Mucosa of rectum (tissue), 2 donors: ENCODE data around the gene SLC2A5.

Experiments
- H3K27ac ChIP-seq, 2 donors: one replicate each; pipeline ENCODE4 v1.7.0; 2013; ENCODE audit warnings: inconsistent platforms in 2 of 2, low read depth in 2 of 2, low read length in 2 of 2
- H3K27me3 ChIP-seq, 2 donors: one replicate each; pipeline ENCODE4 v1.7.0; 2013; ENCODE audit warnings: low read length in 2 of 2; ENCODE audit not compliant: control insufficient read depth in 2 of 2, insufficient read depth in 2 of 2
- H3K36me3 ChIP-seq, 2 donors: one replicate each; pipeline ENCODE4 v1.7.0; 2013; ENCODE audit warnings: low read length in 2 of 2; ENCODE audit not compliant: control insufficient read depth in 2 of 2, insufficient read depth in 2 of 2
- H3K4me1 ChIP-seq, 2 donors: one replicate each; pipeline ENCODE4 v1.7.0; 2013; ENCODE audit warnings: low read length in 2 of 2, mild to moderate bottlenecking in 1 of 2; ENCODE audit not compliant: control insufficient read depth in 2 of 2, insufficient read depth in 2 of 2
- H3K4me3 ChIP-seq, 2 donors: one replicate each; pipeline ENCODE4 v1.7.0; 2013; ENCODE audit warnings: low read length in 2 of 2
- H3K9ac ChIP-seq, 2 donors: one replicate each; pipeline ENCODE4 v1.7.0; 2013; ENCODE audit warnings: low read length in 2 of 2, low read depth in 1 of 2, mild to moderate bottlenecking in 1 of 2
- H3K9me3 ChIP-seq, 2 donors: one replicate each; pipeline ENCODE4 v1.7.0; 2013; ENCODE audit warnings: low read length in 2 of 2; ENCODE audit not compliant: control insufficient read depth in 2 of 2
- donor health status: healthy.
- donor health status: Normal muscosa, but diverticular disease.

SLC2A5 gene

GRCh38 chr1:9078752-9079500 is 9.5 kb upstream of the SLC2A5 start:
- peaks cover 4 to 11% of the 10 kb centered on the region in 2 donors for H3K4me1 ChIP-seq
- peaks cover 0 to 3% of the 10 kb centered on the region in 2 donors for H3K27me3 ChIP-seq
- no peaks in the 10 kb centered on the region for H3K9me3 ChIP-seq
- H3K27ac ChIP-seq: no peak overlapping the region
- H3K9ac ChIP-seq: no peak overlapping the region
- H3K36me3 ChIP-seq: no peaks in the 10 kb centered on the region
- H3K4me3 ChIP-seq: no peak overlapping the region

DNA sequence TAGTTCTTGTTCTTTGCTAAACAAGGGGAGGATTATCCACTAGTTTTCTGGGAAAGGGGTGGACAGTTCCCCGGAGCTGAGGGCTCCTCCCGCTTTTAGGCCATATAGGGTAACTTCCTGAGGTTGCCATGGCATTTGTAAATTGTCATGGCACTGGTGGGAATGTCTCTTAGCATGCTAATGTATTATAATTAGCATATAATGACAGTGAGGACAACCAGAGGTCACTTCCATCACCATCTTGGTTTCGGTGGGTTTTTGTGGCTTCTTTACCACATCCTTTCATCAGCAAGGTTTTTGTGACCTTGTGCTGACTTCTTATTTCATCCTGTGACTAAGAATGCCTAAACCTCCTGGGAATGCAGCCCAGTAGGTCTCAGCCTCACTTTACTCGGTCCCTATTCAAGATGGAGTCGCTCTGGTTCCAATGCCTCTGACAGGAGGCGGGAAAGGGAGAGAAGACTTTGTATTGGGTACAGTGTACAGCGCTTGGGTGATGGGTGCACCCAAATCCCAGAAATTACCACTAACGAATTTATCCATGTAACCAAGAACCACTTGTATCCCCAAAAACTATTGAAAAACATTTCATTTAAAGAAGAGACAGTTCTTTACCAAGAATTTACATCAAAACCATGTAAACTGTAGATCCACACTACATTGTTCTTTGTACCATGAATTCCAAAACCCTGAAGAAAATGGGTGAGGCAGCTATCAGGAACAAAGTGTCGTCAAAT is 8.7 kb upstream of the SLC2A5 start:
- no peaks in the 10 kb centered on the region for H3K9me3 ChIP-seq
- peaks cover 4 to 11% of the 10 kb centered on the region in 2 donors for H3K4me1 ChIP-seq
- no peak overlapping the region for H3K9ac ChIP-seq
- H3K4me3 ChIP-seq: no peak overlapping the region
- peaks cover 0 to 3% of the 10 kb centered on the region in 2 donors for H3K27me3 ChIP-seq
- no peak overlapping the region for H3K27ac ChIP-seq
- H3K36me3 ChIP-seq: no peaks in the 10 kb centered on the region

- H3K36me3 ChIP-seq: no peaks in the 10 kb centered on the region
- peak overlapping the region in 1 of 2 donors; percentile 14 for H3K4me3 ChIP-seq
- peaks cover 4 to 11% of the 10 kb centered on the region in 2 donors for H3K4me1 ChIP-seq
- H3K27me3 ChIP-seq: no peaks in the 10 kb centered on the region
- no peaks in the 10 kb centered on the region for H3K9me3 ChIP-seq
- H3K27ac ChIP-seq: no peak overlapping the region
- no peak overlapping the region for H3K9ac ChIP-seq
Observed at GRCh38 chr1:9075022-9075421, 5.6 kb upstream of the SLC2A5 start.

DNA sequence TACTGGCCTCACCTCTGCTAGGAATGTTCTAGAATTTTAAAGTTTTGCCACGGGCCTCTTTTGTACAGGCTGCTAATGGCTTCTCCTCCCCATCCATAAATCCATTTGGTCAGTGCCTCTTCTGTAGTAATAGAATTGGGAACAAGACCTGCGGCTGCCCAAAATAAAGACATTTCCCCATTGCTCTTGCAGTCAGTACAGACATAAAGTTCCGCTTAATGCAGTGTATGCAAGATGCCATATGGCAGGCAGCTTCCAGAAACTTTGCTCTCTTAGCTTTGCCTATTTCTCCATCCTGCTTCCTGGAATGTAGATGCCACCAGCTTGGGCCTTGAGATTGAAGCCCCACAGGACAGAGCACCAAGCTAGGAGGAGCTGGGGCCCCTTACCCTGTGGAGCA is 3.7 kb upstream of the SLC2A5 start:
- Histone ChIP-seq H3K9ac (no peak overlapping the region), H3K36me3 (no peaks in the 10 kb centered on the region), H3K9me3 (no peaks in the 10 kb centered on the region), H3K4me1 (peaks cover 8 to 10% of the 10 kb centered on the region in 2 donors), H3K4me3 (no peak overlapping the region), H3K27ac (no peak overlapping the region), H3K27me3 (no peaks in the 10 kb centered on the region)

DNA sequence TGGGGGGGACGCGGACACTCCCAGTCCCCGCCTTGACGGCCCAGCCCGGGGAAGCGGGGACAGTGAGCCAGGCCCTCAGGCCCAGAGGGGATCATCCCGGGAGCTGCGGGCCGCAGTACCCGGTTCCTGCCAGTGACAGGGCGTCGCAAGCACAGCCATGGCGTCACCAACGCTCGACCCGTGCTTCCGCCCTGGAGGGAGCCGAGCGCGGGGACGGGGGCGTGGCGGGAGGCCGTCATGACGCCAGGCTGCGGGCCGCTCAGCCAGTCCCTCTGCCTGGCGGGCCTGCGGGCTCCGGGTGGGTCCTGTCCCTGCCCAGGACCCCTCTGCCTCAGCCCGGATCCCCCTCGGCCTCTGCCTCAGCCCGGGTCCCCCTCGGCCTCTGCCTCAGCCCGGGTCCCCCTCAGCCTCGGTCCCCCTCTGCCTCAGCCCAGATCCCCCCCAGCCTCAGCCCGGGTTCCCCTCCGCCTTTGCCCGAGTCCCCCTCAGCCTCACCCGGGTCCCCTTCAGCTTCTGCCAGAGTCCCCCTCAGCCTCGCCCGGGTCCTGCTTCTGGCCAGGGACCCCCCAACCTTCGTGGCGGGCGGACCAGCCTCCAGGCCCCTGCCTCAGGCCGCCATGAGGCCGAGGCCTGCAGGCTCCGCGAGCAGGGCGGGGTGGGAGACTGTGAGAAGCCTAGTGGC is 2.3 kb upstream of the SLC2A5 start:
- H3K27ac ChIP-seq: no peak overlapping the region
- no peaks in the 10 kb centered on the region for H3K36me3 ChIP-seq
- H3K4me3 ChIP-seq: no peak overlapping the region
- peaks cover 8 to 12% of the 10 kb centered on the region in 2 donors for H3K4me1 ChIP-seq
- H3K27me3 ChIP-seq: no peaks in the 10 kb centered on the region
- H3K9ac ChIP-seq: peak overlapping the region in 1 of 2 donors; percentile 3
- no peaks in the 10 kb centered on the region for H3K9me3 ChIP-seq

DNA sequence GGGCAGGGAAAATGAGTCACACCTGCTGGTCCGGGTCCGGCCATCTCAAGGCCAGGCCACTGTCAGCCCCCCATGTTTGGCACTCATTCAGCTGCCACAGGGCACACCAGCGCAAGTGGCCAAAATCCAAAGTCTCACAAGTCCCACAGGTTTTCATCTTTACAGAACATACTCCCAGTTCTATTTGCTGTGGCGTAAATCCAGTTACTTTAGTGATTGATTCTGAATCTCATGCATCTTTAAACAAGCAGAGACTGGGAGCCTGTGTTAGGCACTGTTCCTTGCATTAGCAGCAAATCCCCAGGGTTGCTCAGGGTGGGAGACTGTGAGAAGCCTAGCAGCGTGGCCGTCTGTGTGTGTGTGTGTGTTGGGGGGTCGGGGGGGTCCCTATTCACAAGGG is 1.1 kb upstream of the SLC2A5 start:
- Histone ChIP-seq H3K27ac (no peak overlapping the region), H3K27me3 (no peaks in the 10 kb centered on the region), H3K9me3 (no peaks in the 10 kb centered on the region), H3K4me1 (peaks cover 8 to 12% of the 10 kb centered on the region in 2 donors), H3K36me3 (no peaks in the 10 kb centered on the region), H3K4me3 (no peak overlapping the region), H3K9ac (no peak overlapping the region)

GRCh38 chr1:9068981-9069325 is 482 bp downstream of the SLC2A5 start:
- H3K4me1 ChIP-seq: peaks cover 8 to 12% of the 10 kb centered on the region in 2 donors
- H3K27me3 ChIP-seq: no peaks in the 10 kb centered on the region
- peak overlapping the region in 1 of 2 donors; percentile 54 for H3K27ac ChIP-seq
- no peaks in the 10 kb centered on the region for H3K9me3 ChIP-seq
- H3K36me3 ChIP-seq: no peaks in the 10 kb centered on the region
- H3K4me3 ChIP-seq: peak overlapping the region; percentile 57 to 64
- H3K9ac ChIP-seq: peak overlapping the region in 1 of 2 donors; percentile 26

DNA sequence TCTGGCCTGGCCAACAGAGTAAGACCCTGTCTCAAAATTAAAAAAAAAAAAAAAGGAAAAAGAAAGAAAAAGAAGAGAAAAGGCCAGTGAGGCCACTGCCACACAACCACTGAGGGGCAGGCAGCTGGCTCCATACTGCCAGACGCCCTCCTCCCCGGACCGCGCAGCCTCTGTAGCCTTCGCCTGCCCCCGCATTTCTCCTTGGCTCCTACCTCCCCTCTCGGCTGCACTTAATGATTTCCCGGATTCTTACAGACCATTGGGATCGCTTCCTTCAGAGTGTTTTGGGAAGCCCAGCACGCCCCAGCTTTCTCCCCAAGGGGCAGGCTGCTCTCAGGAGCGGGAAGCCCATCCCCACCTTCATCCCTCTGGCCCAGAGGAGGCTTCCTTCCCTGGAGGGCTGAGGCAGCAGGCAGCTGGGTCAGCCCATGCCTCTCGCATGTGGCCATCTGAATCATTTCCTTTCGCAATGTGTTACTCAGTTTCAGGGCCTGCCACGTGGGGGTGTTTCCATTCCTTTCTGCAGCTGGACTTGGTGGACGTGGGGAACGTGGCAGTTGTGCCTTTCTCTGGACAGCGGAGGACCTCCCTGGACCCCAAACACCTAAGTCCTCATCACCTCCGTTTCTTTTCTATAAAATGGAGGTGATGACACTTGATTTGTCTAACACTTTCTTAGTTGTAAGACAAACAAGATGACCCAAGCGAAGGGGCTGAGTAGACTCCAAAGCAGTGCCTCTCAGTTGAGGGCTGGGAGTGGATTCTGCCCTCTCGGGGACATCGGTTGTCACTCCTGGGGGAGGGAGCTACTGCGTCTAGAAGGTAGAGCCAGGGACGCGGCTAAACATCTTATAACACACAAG is 2.3 kb downstream of the SLC2A5 start:
- H3K27me3 ChIP-seq: no peaks in the 10 kb centered on the region
- H3K4me1 ChIP-seq: peaks cover 8 to 12% of the 10 kb centered on the region in 2 donors
- no peaks in the 10 kb centered on the region for H3K9me3 ChIP-seq
- no peak overlapping the region for H3K4me3 ChIP-seq
- no peak overlapping the region for H3K9ac ChIP-seq
- no peaks in the 10 kb centered on the region for H3K36me3 ChIP-seq
- no peak overlapping the region for H3K27ac ChIP-seq

DNA sequence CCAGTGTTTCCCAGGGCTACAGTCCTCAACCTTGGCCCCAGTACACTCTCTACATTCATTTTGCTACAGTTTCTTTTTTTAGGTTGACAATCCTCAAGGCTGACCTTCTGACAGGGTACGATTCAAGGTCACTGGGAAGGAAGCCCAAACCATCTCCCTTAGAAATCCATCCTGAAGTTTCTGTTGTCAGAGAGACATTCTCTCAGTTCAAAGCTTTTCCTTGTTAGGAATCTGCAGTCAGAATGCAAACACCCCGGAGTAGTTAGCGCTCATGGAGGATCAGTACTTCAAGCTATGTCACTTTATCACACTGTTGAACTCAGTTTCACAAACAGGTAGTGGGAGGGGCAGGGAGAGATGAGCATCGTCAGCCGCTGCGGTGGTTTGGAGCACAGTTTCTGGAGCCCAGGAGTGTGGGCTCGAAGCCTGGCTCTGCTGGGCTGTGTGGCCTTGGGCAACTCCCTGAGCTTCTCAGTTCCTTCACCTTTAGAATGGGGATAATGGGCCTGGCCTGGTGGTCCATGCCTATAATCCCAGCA is 4.2 kb downstream of the SLC2A5 start:
- no peak overlapping the region for H3K27ac ChIP-seq
- no peak overlapping the region for H3K9ac ChIP-seq
- H3K27me3 ChIP-seq: no peaks in the 10 kb centered on the region
- peaks cover 8 to 12% of the 10 kb centered on the region in 2 donors for H3K4me1 ChIP-seq
- H3K36me3 ChIP-seq: no peaks in the 10 kb centered on the region
- no peak overlapping the region for H3K4me3 ChIP-seq
- no peaks in the 10 kb centered on the region for H3K9me3 ChIP-seq
